Measurements from ENCODE around the gene NFU1.
A peak's percentile ranks its signal among the peaks of the same experiment; 100 is the strongest.

The NFU1 gene

GRCh38 chr2:69436938-69437750 is at the start of gene NFU1:
Gene NFU1 (minus strand): TSS chr2:69437435. CDS start chr2:69437422, 13 bp downstream.
- peak; percentile 97 for DNase-seq

GRCh38 chr2:69483696-69484095 is 46.5 kb upstream of the NFU1 start:
- DNase-seq: no peak

GRCh38 chr2:69483024-69483423 is 45.8 kb upstream of the NFU1 start:
- DNase-seq: no peak

- peak; percentile 85 for DNase-seq
Measured at GRCh38 chr2:69482471-69482870, 45.2 kb upstream of the NFU1 start.

- no peak for DNase-seq
Measured at GRCh38 chr2:69481421-69481820, 44.2 kb upstream of the NFU1 start.

GRCh38 chr2:69477627-69478026 is 40.4 kb upstream of the NFU1 start:
- DNase-seq: no peak

- DNase-seq: no peak
Measured at GRCh38 chr2:69474688-69475087, 37.5 kb upstream of the NFU1 start.

- DNase-seq: no peak
Measured at GRCh38 chr2:69471793-69472192, 34.6 kb upstream of the NFU1 start.

GRCh38 chr2:69470911-69471310 is 33.7 kb upstream of the NFU1 start:
- no peak for DNase-seq

- DNase-seq: no peak
Measured at GRCh38 chr2:69469784-69470183, 32.5 kb upstream of the NFU1 start.

- no peak for DNase-seq
Measured at GRCh38 chr2:69469375-69469774, 32.1 kb upstream of the NFU1 start.

GRCh38 chr2:69466728-69467127 is 29.5 kb upstream of the NFU1 start:
- no peak for DNase-seq

GRCh38 chr2:69465513-69466456 is 28.6 kb upstream of the NFU1 start:
- DNase-seq: no peak

GRCh38 chr2:69464575-69464974 is 27.3 kb upstream of the NFU1 start:
- DNase-seq: peak; percentile 22

- DNase-seq: no peak
Measured at GRCh38 chr2:69462780-69463179, 25.5 kb upstream of the NFU1 start.

- no peak for DNase-seq
Measured at GRCh38 chr2:69461404-69461803, 24.2 kb upstream of the NFU1 start.

- no peak for DNase-seq
Measured at GRCh38 chr2:69459936-69460335, 22.7 kb upstream of the NFU1 start.

GRCh38 chr2:69456950-69457445 is 19.8 kb upstream of the NFU1 start:
- DNase-seq: no peak

GRCh38 chr2:69456154-69456553 is 18.9 kb upstream of the NFU1 start:
- DNase-seq: no peak

- DNase-seq: no peak
Measured at GRCh38 chr2:69454976-69455375, 17.7 kb upstream of the NFU1 start.

GRCh38 chr2:69453475-69454129 is 16.4 kb upstream of the NFU1 start:
- no peak for DNase-seq

GRCh38 chr2:69452687-69453086 is 15.5 kb upstream of the NFU1 start:
- no peak for DNase-seq

All from eye (tissue), 1 donor.